HEK293 (cell line): ENCODE results near the gene FBRSL1.

ENCODE experiments used
- CTCF ChIA-PET: fragments of 350-600 bp; formaldehyde crosslinking; extraction: SDS; loops from one replicate; lab custom pipeline; 2021; ENCODE audit warnings: antibody characterized with exemption; lab: Yijun Ruan, JAX
- POLR2A ChIA-PET: fragments of 300-600 bp; formaldehyde crosslinking; extraction: SDS; loops from one replicate; lab custom pipeline; 2020; ENCODE audit warnings: antibody characterized with exemption, inconsistent platforms; lab: Yijun Ruan, JAX
- H3K27ac ChIP-seq: fragments of 200-500 bp; sonication (Bioruptor generic); 2 replicates; pipeline ENCODE4 v1.5.1; 2014; ENCODE audit warnings: low read depth, low read length, control low read depth, inconsistent platforms; ENCODE audit errors: extremely low read depth
- H3K36me3 ChIP-seq, 2 experiments: fragments of 200-500 bp in 1 of 2; sonication (Bioruptor generic) in 1 of 2; 1 replicate in 1 of 2; 2 replicates in 1 of 2; pipeline ENCODE4 v1.5.1; 2014 to 2017; ENCODE audit warnings: inconsistent platforms in 2 of 2, low read length in 2 of 2; ENCODE audit not compliant: control insufficient read depth in 2 of 2, insufficient read depth in 1 of 2
- H3K4me1 ChIP-seq: fragments of 200-500 bp; sonication (Bioruptor generic); 2 replicates; pipeline ENCODE4 v1.5.1; 2014; ENCODE audit warnings: mild to moderate bottlenecking, low read length, inconsistent platforms; ENCODE audit not compliant: control insufficient read depth, insufficient read depth
- H3K4me3 ChIP-seq: 2 replicates; pipeline ENCODE4 v1.5.1; 2011; ENCODE audit warnings: low read depth, mild to moderate bottlenecking, control low read depth, low read length, moderate library complexity
- H3K9me3 ChIP-seq: fragments of 200-500 bp; sonication (Bioruptor generic); 2 replicates; pipeline ENCODE4 v1.5.1; 2014; ENCODE audit warnings: low read depth, low read length, inconsistent platforms; ENCODE audit not compliant: control insufficient read depth, insufficient read depth
- ELK4 ChIP-seq: IDR thresholded peaks from 2 replicates; pipeline ENCODE4 v1.6.1; 2011; ENCODE audit warnings: mild to moderate bottlenecking, low read depth, low read length, borderline replicate concordance
- INSM2 ChIP-seq: fragments of 450-650 bp; formaldehyde crosslinking; IDR thresholded peaks from 2 replicates; pipeline ENCODE4 v1.5.1; 2016; ENCODE audit warnings: missing biosample characterization, missing genetic modification characterization
- PRDM2 ChIP-seq: fragments of 450-650 bp; formaldehyde crosslinking; IDR thresholded peaks from 2 replicates; pipeline ENCODE4 v1.5.1; 2016; ENCODE audit warnings: missing biosample characterization, missing genetic modification characterization, borderline replicate concordance
- RBAK ChIP-seq: fragments of 450-650 bp; formaldehyde crosslinking; IDR thresholded peaks from 2 replicates; pipeline ENCODE4 v1.5.1; 2016; ENCODE audit warnings: missing biosample characterization, missing genetic modification characterization
- ZBTB26 ChIP-seq: fragments of 450-650 bp; formaldehyde crosslinking; optimal IDR thresholded peaks from 2 replicates; pipeline ENCODE3; 2016; ENCODE audit warnings: missing biosample characterization, mild to moderate bottlenecking, missing genetic modification characterization
- ZBTB49 ChIP-seq: fragments of 450-650 bp; formaldehyde crosslinking; IDR thresholded peaks from 2 replicates; pipeline ENCODE4 v1.5.1; 2016; ENCODE audit warnings: missing biosample characterization, missing genetic modification characterization, low read depth
- ZFP37 ChIP-seq: fragments of 450-650 bp; formaldehyde crosslinking; IDR thresholded peaks from 2 replicates; pipeline ENCODE4 v1.5.1; 2016; ENCODE audit warnings: missing biosample characterization, missing genetic modification characterization
- ZNF138 ChIP-seq: fragments of 450-650 bp; formaldehyde crosslinking; IDR thresholded peaks from 2 replicates; pipeline ENCODE4 v1.5.1; 2016; ENCODE audit warnings: missing biosample characterization, missing genetic modification characterization, borderline replicate concordance
- ZNF174 ChIP-seq: fragments of 450-650 bp; formaldehyde crosslinking; IDR thresholded peaks from 2 replicates; pipeline ENCODE4 v1.5.0; 2017; ENCODE audit warnings: missing biosample characterization, mild to moderate bottlenecking, missing genetic modification characterization
- ZNF26 ChIP-seq: fragments of 450-650 bp; formaldehyde crosslinking; IDR thresholded peaks from 2 replicates; pipeline ENCODE4 v1.5.1; 2016; ENCODE audit warnings: missing biosample characterization, missing genetic modification characterization
- ZNF335 ChIP-seq: fragments of 450-650 bp; formaldehyde crosslinking; conservative IDR thresholded peaks from 2 replicates; pipeline ENCODE4 v1.5.1; 2016; ENCODE audit warnings: missing biosample characterization, missing genetic modification characterization
- ZNF354C ChIP-seq: fragments of 450-650 bp; formaldehyde crosslinking; IDR thresholded peaks from 2 replicates; pipeline ENCODE4 v1.5.1; 2016; ENCODE audit warnings: missing biosample characterization, missing genetic modification characterization, low read depth, borderline replicate concordance
- ZNF362 ChIP-seq: fragments of 450-650 bp; formaldehyde crosslinking; IDR thresholded peaks from 2 replicates; pipeline ENCODE4 v1.5.1; 2016; ENCODE audit warnings: missing biosample characterization, missing genetic modification characterization
- ZNF610 ChIP-seq: fragments of 450-650 bp; formaldehyde crosslinking; IDR thresholded peaks from 2 replicates; pipeline ENCODE4 v1.5.1; 2016; ENCODE audit warnings: missing biosample characterization, missing genetic modification characterization, borderline replicate concordance
- ZNF623 ChIP-seq: fragments of 450-650 bp; formaldehyde crosslinking; IDR thresholded peaks from 2 replicates; pipeline ENCODE4 v1.5.1; 2016; ENCODE audit warnings: missing biosample characterization, missing genetic modification characterization
- ZNF629 ChIP-seq: fragments of 450-650 bp; formaldehyde crosslinking; IDR thresholded peaks from 2 replicates; pipeline ENCODE4 v1.5.1; 2017; ENCODE audit warnings: missing biosample characterization, missing genetic modification characterization
- ZNF660 ChIP-seq: fragments of 450-650 bp; IDR thresholded peaks from 2 replicates; pipeline ENCODE4 v1.5.1; 2018; ENCODE audit warnings: missing biosample characterization, mild to moderate bottlenecking, missing genetic modification characterization
- ZNF768 ChIP-seq: fragments of 450-650 bp; formaldehyde crosslinking; IDR thresholded peaks from 2 replicates; pipeline ENCODE4 v1.5.1; 2018; ENCODE audit warnings: missing biosample characterization, mild to moderate bottlenecking, missing genetic modification characterization
- ZSCAN23 ChIP-seq: fragments of 450-650 bp; formaldehyde crosslinking; IDR thresholded peaks from 2 replicates; pipeline ENCODE4 v1.5.1; 2016; ENCODE audit warnings: missing biosample characterization, missing genetic modification characterization

Gene FBRSL1

GRCh38 chr12:132471858-132472255 is 18.1 kb upstream of the FBRSL1 start:
- POLR2A ChIA-PET: no interaction called here

GRCh38 chr12:132472386-132472785 is 17.6 kb upstream of the FBRSL1 start:
- no peaks in the 10 kb centered on the region for H3K4me1 ChIP-seq
- TF ChIP-seq ZNF768 (no peak), INSM2 (no peak), ZNF335 (tag by site-specific recombination) (no peak), ZBTB26 (tag by site-specific recombination) (no peak), ZBTB49 (tag by site-specific recombination) (no peak), ZNF623 (no peak), ELK4 (no peak), ZSCAN23 (tag by site-specific recombination) (no peak), ZFP37 (tag by site-specific recombination) (no peak), ZNF354C (tag by site-specific recombination) (no peak), RBAK (tag by site-specific recombination) (no peak), ZNF610 (tag by site-specific recombination) (no peak), ZNF26 (tag by site-specific recombination) (no peak), ZNF362 (tag by site-specific recombination) (no peak), ZNF629 (tag by site-specific recombination) (no peak), ZNF660 (tag by site-specific recombination) (no peak), PRDM2 (no peak), ZNF138 (tag by site-specific recombination) (no peak)
- POLR2A ChIA-PET: no interaction called here

More at GRCh38 chr12:132471858-132472255, 18.1 kb upstream of the FBRSL1 start:
- TF ChIP-seq ZNF174 (tag by site-specific recombination) (no peak), ZNF623 (peak; percentile 86)
- Histone ChIP-seq H3K4me1 (no peaks in the 10 kb centered on the region), H3K36me3 (no peaks in the 10 kb centered on the region), H3K4me3 (no peak overlapping the region), H3K27ac (no peak overlapping the region), H3K9me3 (no peaks in the 10 kb centered on the region)
- CTCF ChIA-PET: interaction anchor here (1.2 kb wide), 1 partner anchor 11 kb away, joined by 3 read pairs; no protein-coding TSS in a partner anchor

More at GRCh38 chr12:132472386-132472785, 17.6 kb upstream of the FBRSL1 start:
- CTCF ChIA-PET: interaction anchor here (1.2 kb wide), 1 partner anchor 11 kb away, joined by 3 read pairs; no protein-coding TSS in a partner anchor
- Histone ChIP-seq H3K9me3 (no peaks in the 10 kb centered on the region), H3K4me3 (no peak overlapping the region), H3K36me3 (no peaks in the 10 kb centered on the region), H3K27ac (no peak overlapping the region)
